ENCODE measurements around the gene YIF1A. TPM values are rescaled to one million over a fixed set of nuclear protein-coding genes. Genes with fewer than 3 reads are reported as not detected.

YIF1A gene
- total RNA-seq, 1 experiment from 2014 or later, result 64.3 TPM

DNA sequence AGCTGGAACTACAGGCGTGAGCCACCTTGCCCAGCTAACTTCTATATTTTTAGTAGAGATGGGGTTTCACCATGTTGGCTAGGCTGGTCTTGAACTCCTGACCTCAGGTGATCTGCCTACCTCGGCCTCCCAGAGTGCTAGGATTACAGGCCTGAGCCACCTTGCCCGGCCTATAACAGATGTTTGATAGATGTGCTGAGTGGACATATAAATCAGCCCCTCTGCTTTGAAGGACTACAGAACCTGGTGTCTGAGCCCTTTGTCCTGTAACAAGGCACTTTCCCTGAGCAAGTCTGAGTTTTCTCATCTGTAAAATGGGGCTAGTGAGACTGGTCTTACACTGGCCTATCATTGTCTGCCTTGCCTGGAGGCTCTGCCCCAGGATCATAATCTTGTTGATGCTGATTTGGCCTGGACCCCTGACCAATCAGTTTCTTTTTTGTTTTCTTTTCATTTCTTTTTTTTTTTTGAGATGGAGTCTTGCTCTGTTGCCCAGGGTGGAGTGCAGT is 40.3 kb upstream of the YIF1A start:
- H4K8ac ChIP-seq (replicated peaks; ENCODE audit: insufficient read length, low read depth, low read length), result no peak overlapping the region
- H3K27ac Mint-ChIP-seq, result no peak overlapping the region; a peak in 1 of 7 replicates

More for the DNA sequence above, 40.3 kb upstream of the YIF1A start:
- Histone ChIP-seq H2BK20ac (ENCODE audit: low read depth, low read length, poor library complexity, severe bottlenecking) (no peak overlapping the region), H3K79me2 (ENCODE audit: insufficient read depth, low read length) (no peaks in the 10 kb centered on the region), H3K9me3 (ENCODE audit: control insufficient read depth, low read depth, low read length) (no peaks in the 10 kb centered on the region), H2BK120ac (ENCODE audit: low read depth, low read length, poor library complexity, severe bottlenecking) (no peak overlapping the region), H3K79me1 (ENCODE audit: insufficient read depth, low read depth, low read length, poor library complexity, severe bottlenecking) (no peaks in the 10 kb centered on the region), H3T11ph (ENCODE audit: low read length) (no peak overlapping the region), H4K91ac (ENCODE audit: insufficient read length, low read depth, low read length) (no peak overlapping the region), H2AK5ac (ENCODE audit: insufficient read length, low read length) (no peak overlapping the region), H2BK15ac (ENCODE audit: low read depth, low read length) (no peak overlapping the region), H3K56ac (ENCODE audit: insufficient read length, low read depth, low read length) (no peak overlapping the region), H3K27me3 (ENCODE audit: insufficient read depth, low read length) (no peaks in the 10 kb centered on the region), H3K23ac (ENCODE audit: insufficient read length, low read depth, low read length) (no peak overlapping the region), H4K20me1 (ENCODE audit: control insufficient read depth, insufficient read depth, insufficient read length) (no peaks in the 10 kb centered on the region), H3K18ac (ENCODE audit: insufficient read length, low read depth, low read length) (no peak overlapping the region), H3K4me1 (ENCODE audit: insufficient read depth, low read length) (0 out of 2 replicates have a peak, but pooled peaks cover 3% of the 10 kb centered on the region), H2AFZ (ENCODE audit: low read length) (no peak overlapping the region), H2BK12ac (ENCODE audit: insufficient read length, low read depth, low read length) (no peak overlapping the region), H3K9ac (ENCODE audit: extremely low read depth, insufficient read length, low read length) (no peak overlapping the region), H3K4ac (ENCODE audit: low read depth, low read length) (no peak overlapping the region), H3K23me2 (ENCODE audit: insufficient read length, low read depth, low read length, poor library complexity, severe bottlenecking) (no peaks in the 10 kb centered on the region), H3K27ac (ENCODE audit: insufficient read length, low read depth, low read length) (no peak overlapping the region), H3K4me2 (ENCODE audit: insufficient read depth, insufficient read length, low read length) (no peak overlapping the region), H2BK5ac (ENCODE audit: insufficient read length, low read length) (no peak overlapping the region), H3K14ac (ENCODE audit: insufficient read depth, low read length) (no peak overlapping the region), H4K5ac (ENCODE audit: insufficient read length, low read depth, low read length) (no peak overlapping the region)
- peaks cover 9 to 18% of the 10 kb centered on the region in 2 experiments for H3K4me1 Mint-ChIP-seq
- H3K36me3 Mint-ChIP-seq (ENCODE audit: insufficient read depth in 1 of 3, low read depth in 3 of 3), result peaks cover 0 to 5% (median 0%) of the 10 kb centered on the region in 3 experiments; a peak in 3 of 7 replicates
- H3K4me3 Mint-ChIP-seq, result no peak overlapping the region; a peak in 1 of 5 replicates
- DNase-seq, result no peak
- H3K27me3 Mint-ChIP-seq (ENCODE audit: low read depth), result peaks cover 10% of the 10 kb centered on the region
- H3K9me3 Mint-ChIP-seq, result no peaks in the 10 kb centered on the region
- TF ChIP-seq, protein P1, sequence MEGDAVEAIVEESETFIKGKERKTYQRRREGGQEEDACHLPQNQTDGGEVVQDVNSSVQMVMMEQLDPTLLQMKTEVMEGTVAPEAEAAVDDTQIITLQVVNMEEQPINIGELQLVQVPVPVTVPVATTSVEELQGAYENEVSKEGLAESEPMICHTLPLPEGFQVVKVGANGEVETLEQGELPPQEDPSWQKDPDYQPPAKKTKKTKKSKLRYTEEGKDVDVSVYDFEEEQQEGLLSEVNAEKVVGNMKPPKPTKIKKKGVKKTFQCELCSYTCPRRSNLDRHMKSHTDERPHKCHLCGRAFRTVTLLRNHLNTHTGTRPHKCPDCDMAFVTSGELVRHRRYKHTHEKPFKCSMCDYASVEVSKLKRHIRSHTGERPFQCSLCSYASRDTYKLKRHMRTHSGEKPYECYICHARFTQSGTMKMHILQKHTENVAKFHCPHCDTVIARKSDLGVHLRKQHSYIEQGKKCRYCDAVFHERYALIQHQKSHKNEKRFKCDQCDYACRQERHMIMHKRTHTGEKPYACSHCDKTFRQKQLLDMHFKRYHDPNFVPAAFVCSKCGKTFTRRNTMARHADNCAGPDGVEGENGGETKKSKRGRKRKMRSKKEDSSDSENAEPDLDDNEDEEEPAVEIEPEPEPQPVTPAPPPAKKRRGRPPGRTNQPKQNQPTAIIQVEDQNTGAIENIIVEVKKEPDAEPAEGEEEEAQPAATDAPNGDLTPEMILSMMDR (conservative IDR thresholded peaks at IDR 0.05), result no peak
- no CpG with 5 or more reads among the region's 3 CpGs for WGBS (ENCODE audit: extremely low coverage, insufficient read length, low lambda C conversion rate)

Data from H9 (cell line).